SK-N-SH (cell line): Measurements from ENCODE around the gene TCTN2. TPM values are rescaled to one million over a fixed set of nuclear protein-coding genes. Genes with fewer than 3 reads are reported as not detected.

Experiments used
- CTCF ChIA-PET: fragments of 300-600, 350-600 bp; formaldehyde crosslinking; extraction: SDS; loops from one replicate; lab custom pipeline; 2021; lab: Yijun Ruan, JAX
- POLR2A ChIA-PET: fragments of 350-600 bp; sonication (Branson Sonifier 250); formaldehyde crosslinking; extraction: SDS; loops from one replicate; lab custom pipeline; 2020; ENCODE audit warnings: antibody characterized with exemption, inconsistent platforms; lab: Yijun Ruan, JAX
- DNase-seq: peaks from one replicate; pipeline ENCODE4 v3.0.0; 2012
- H2AFZ ChIP-seq: fragments of 200-600 bp; sonication (generic); 2 replicates; pipeline ENCODE4 v1.8.1; 2016; ENCODE audit warnings: antibody characterized with exemption, mild to moderate bottlenecking, low read depth
- H3F3A ChIP-seq: fragments of 200-600 bp; sonication (generic); replicated peaks from 2 replicates; pipeline ENCODE3; 2016; ENCODE audit warnings: antibody characterized with exemption, mild to moderate bottlenecking; ENCODE audit not compliant: insufficient read depth
- H3K27ac ChIP-seq, 2 experiments: fragments of 200-500 bp in 1 of 2; fragments of 200-600 bp in 1 of 2; sonication (Bioruptor generic) in 1 of 2; sonication (generic), shearing (Covaris generic) in 1 of 2; 2 replicates each; pipeline versions ENCODE4 v1.5.1 to v1.6.1; 2014 to 2016; ENCODE audit warnings: low read depth in 2 of 2, inconsistent platforms in 1 of 2, low read length in 1 of 2, mild to moderate bottlenecking in 1 of 2, mixed read lengths in 1 of 2
- H3K27me3 ChIP-seq: fragments of 200-600 bp; sonication (generic), shearing (Covaris generic); 2 replicates; pipeline ENCODE4 v1.6.1; 2016; ENCODE audit warnings: mixed run types; ENCODE audit not compliant: insufficient read depth
- H3K36me3 ChIP-seq, 2 experiments: fragments of 200-500 bp in 1 of 2; fragments of 200-600 bp in 1 of 2; sonication (Bioruptor generic) in 1 of 2; sonication (generic) in 1 of 2; replicated peaks in 1 of 2; 2 replicates each; pipeline versions ENCODE3 to v1.5.1; 2014 to 2016; ENCODE audit warnings: low read length in 1 of 2, mild to moderate bottlenecking in 1 of 2; ENCODE audit not compliant: insufficient read depth in 2 of 2, control insufficient read depth in 1 of 2
- H3K4me1 ChIP-seq, 2 experiments: fragments of 200-500 bp in 1 of 2; fragments of 200-600 bp in 1 of 2; sonication (Bioruptor generic) in 1 of 2; sonication (generic), shearing (Covaris generic) in 1 of 2; 2 replicates each; pipeline versions ENCODE4 v1.5.1 to v1.6.1; 2014 to 2016; ENCODE audit warnings: low read depth in 1 of 2, low read length in 1 of 2, mixed run types in 1 of 2; ENCODE audit not compliant: insufficient read depth in 2 of 2, control insufficient read depth in 1 of 2
- H3K4me2 ChIP-seq: fragments of 200-600 bp; sonication (generic), shearing (Covaris generic); 2 replicates; pipeline ENCODE4 v1.6.1; 2017; ENCODE audit warnings: mixed run types
- H3K4me3 ChIP-seq, 2 experiments: fragments of 200-500 bp in 1 of 2; fragments of 200-600 bp in 1 of 2; sonication (Bioruptor generic) in 1 of 2; sonication (generic), shearing (Covaris generic) in 1 of 2; 2 replicates each; pipeline versions ENCODE4 v1.5.1 to v1.8.1; 2014 to 2016; ENCODE audit warnings: low read depth in 2 of 2, inconsistent platforms in 1 of 2, low read length in 1 of 2, mild to moderate bottlenecking in 1 of 2, mixed read lengths in 1 of 2, moderate library complexity in 1 of 2
- H3K79me2 ChIP-seq: fragments of 200-600 bp; sonication (generic); 2 replicates; pipeline ENCODE4 v1.8.1; 2017; ENCODE audit warnings: mild to moderate bottlenecking; ENCODE audit not compliant: insufficient read depth
- H3K9ac ChIP-seq: fragments of 200-600 bp; sonication (generic); 2 replicates; pipeline ENCODE4 v1.6.1; 2017; ENCODE audit warnings: mixed run types
- H3K9me2 ChIP-seq: fragments of 200-600 bp; sonication (generic); 2 replicates; pipeline ENCODE4 v1.6.1; 2017; ENCODE audit warnings: mixed run types
- H3K9me3 ChIP-seq: fragments of 200-600 bp; sonication (generic); 2 replicates; pipeline ENCODE4 v1.6.1; 2017; ENCODE audit warnings: mixed run types, mild to moderate bottlenecking, moderate library complexity
- H4K20me1 ChIP-seq: fragments of 200-600 bp; sonication (generic); 2 replicates; pipeline ENCODE4 v1.6.1; 2017; ENCODE audit warnings: mild to moderate bottlenecking, mixed run types; ENCODE audit not compliant: insufficient read depth
- EP300 ChIP-seq, 2 experiments: IDR thresholded peaks; 2 replicates each; pipeline versions ENCODE4 v1.4.0 to v1.6.1; 2012; ENCODE audit warnings: borderline replicate concordance in 1 of 2, low read depth in 1 of 2, low read length in 1 of 2
- FOXJ3 ChIP-seq: sonication (generic); formaldehyde crosslinking; IDR thresholded peaks from 2 replicates; pipeline ENCODE4 v1.5.1; 2020; ENCODE audit warnings: mild to moderate bottlenecking, missing genetic modification reagents
- FOXM1 ChIP-seq: IDR thresholded peaks from 2 replicates; pipeline ENCODE4 v1.4.0; 2012; ENCODE audit warnings: low read depth, mild to moderate bottlenecking
- GABPA ChIP-seq: IDR thresholded peaks from 2 replicates; pipeline ENCODE4 v1.4.0; 2012; ENCODE audit warnings: low read depth, mild to moderate bottlenecking
- GATA2 ChIP-seq: sonication (generic); formaldehyde crosslinking; IDR thresholded peaks from 2 replicates; pipeline ENCODE4 v1.5.0; 2020; ENCODE audit warnings: mild to moderate bottlenecking, missing genetic modification reagents
- JUND ChIP-seq: IDR thresholded peaks from 2 replicates; pipeline ENCODE4 v1.4.0; 2012
- NRF1 ChIP-seq: IDR thresholded peaks from 2 replicates; pipeline ENCODE4 v1.6.1; 2012; ENCODE audit warnings: low read depth, mild to moderate bottlenecking, low read length
- RAD21 ChIP-seq: IDR thresholded peaks from 2 replicates; pipeline ENCODE4 v1.6.1; 2012; ENCODE audit warnings: mild to moderate bottlenecking, low read length
- SIN3A ChIP-seq: IDR thresholded peaks from 2 replicates; pipeline ENCODE4 v1.6.1; 2012; ENCODE audit warnings: low read depth, mild to moderate bottlenecking, low read length, moderate library complexity, borderline replicate concordance
- SMC3 ChIP-seq: IDR thresholded peaks from 2 replicates; pipeline ENCODE4 v1.6.1; 2012; ENCODE audit warnings: low read depth, low read length, improper control_type of control experiment
- TCF12 ChIP-seq: IDR thresholded peaks from 2 replicates; pipeline ENCODE4 v1.4.0; 2012
- TEAD4 ChIP-seq: IDR thresholded peaks from 2 replicates; pipeline ENCODE4 v1.4.0; 2012; ENCODE audit warnings: mild to moderate bottlenecking, borderline replicate concordance; ENCODE audit not compliant: insufficient read depth
- YY1 ChIP-seq: IDR thresholded peaks from 2 replicates; pipeline ENCODE4 v1.4.0; 2012; ENCODE audit warnings: low read depth, mild to moderate bottlenecking
- WGBS: methylation state at CpG from one replicate; pipeline ENCODE4 v1.1.6; 2017; ENCODE audit warnings: low lambda C conversion rate; 5-methylcytosine and 5-hydroxymethylcytosine counted together
- polyA plus RNA-seq, 3 experiments: library from polyadenylated mRNA; depleted of rRNA; stranded (reverse); fragments of >200 nt; gene quantifications; 2 replicates each; pipeline ENCODE4 v1.2.3, GENCODE V29; 2012
- TF ChIP-seq, protein P1 (sequence below): IDR thresholded peaks from 2 replicates; pipeline ENCODE4 v1.6.1; 2012; ENCODE audit warnings: mild to moderate bottlenecking, low read depth, low read length, moderate library complexity
- TF ChIP-seq, protein P2 (sequence below): IDR thresholded peaks from 2 replicates; pipeline ENCODE4 v1.4.0; 2012; ENCODE audit warnings: low read depth, borderline replicate concordance

Gene TCTN2
- polyA plus RNA-seq, 1 of the 3 experiments (the other 2 are of a cell fraction), result 9.1 TPM

DNA sequence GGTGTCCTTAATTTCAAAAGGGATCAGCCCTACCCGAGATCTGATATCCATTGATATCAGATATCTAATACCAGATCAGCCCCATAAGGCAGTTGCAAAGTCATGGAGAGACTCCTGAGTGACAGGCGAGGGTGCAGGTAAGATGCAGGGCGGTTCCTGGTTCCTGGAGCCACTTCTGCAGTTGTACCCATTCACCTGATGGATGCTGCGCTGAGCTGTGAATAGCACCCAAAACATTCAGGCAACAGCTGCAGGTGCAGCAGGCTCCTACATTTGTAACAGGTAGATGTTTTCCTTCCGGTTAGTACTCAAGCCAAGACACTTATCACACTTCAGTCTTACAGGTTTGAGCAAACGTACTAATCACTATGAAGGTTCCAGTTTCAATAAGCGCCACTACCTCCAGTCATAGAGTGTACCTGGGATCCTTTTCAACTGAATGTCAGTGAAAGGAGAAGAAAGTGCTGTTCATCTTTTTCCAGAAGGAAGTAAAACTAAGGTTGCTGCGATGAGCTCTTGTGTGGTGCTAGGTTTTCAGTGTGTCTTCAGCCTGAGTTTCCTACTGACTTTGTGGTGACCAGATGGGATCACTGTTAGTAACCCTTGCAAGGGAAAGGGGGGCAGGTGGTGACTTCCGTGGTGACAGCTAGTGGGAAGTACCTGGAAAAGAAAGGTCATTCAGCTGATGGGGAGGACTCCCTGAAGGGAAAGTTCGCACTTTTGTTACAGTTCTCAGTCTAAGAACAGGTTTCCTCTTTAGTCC, 43.1 kb downstream of the TCTN2 start:
- H3K79me2 ChIP-seq, result peaks cover 45% of the 10 kb centered on the region
- H3K9me3 ChIP-seq, result no peaks in the 10 kb centered on the region
- peak overlapping the region in 1 of 2 experiments; percentile 92; a peak in 1 of 4 replicates for H3K4me3 ChIP-seq
- WGBS, result 89% methylated on average over 9 of the region's 10 CpGs
- no peak for DNase-seq
- H3K4me1 ChIP-seq, result peaks cover 5 to 12% of the 10 kb centered on the region in 2 experiments; a peak in 1 of 4 replicates
- POLR2A ChIA-PET, result interaction anchor here (0.6 kb wide), 1 partner anchor 309 kb away, joined by 3 read pairs; no protein-coding TSS in a partner anchor
- peak overlapping the region; percentile 90 for H3K4me2 ChIP-seq
- TF ChIP-seq, protein P1, sequence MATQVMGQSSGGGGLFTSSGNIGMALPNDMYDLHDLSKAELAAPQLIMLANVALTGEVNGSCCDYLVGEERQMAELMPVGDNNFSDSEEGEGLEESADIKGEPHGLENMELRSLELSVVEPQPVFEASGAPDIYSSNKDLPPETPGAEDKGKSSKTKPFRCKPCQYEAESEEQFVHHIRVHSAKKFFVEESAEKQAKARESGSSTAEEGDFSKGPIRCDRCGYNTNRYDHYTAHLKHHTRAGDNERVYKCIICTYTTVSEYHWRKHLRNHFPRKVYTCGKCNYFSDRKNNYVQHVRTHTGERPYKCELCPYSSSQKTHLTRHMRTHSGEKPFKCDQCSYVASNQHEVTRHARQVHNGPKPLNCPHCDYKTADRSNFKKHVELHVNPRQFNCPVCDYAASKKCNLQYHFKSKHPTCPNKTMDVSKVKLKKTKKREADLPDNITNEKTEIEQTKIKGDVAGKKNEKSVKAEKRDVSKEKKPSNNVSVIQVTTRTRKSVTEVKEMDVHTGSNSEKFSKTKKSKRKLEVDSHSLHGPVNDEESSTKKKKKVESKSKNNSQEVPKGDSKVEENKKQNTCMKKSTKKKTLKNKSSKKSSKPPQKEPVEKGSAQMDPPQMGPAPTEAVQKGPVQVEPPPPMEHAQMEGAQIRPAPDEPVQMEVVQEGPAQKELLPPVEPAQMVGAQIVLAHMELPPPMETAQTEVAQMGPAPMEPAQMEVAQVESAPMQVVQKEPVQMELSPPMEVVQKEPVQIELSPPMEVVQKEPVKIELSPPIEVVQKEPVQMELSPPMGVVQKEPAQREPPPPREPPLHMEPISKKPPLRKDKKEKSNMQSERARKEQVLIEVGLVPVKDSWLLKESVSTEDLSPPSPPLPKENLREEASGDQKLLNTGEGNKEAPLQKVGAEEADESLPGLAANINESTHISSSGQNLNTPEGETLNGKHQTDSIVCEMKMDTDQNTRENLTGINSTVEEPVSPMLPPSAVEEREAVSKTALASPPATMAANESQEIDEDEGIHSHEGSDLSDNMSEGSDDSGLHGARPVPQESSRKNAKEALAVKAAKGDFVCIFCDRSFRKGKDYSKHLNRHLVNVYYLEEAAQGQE, result no peak
- TF ChIP-seq YY1 (no peak), JUND (no peak), SIN3A (no peak), EP300 (IDR thresholded peaks at IDR 0.05; ENCODE audit: borderline replicate concordance in 1 of 2, low read depth in 1 of 2, low read length in 1 of 2) (no peak), SMC3 (no peak), FOXJ3 (CRISPR knock-in tag) (no peak), NRF1 (no peak), TCF12 (no peak), RAD21 (no peak), GABPA (no peak), GATA2 (CRISPR knock-in tag) (no peak), TEAD4 (no peak), FOXM1 (no peak)
- TF ChIP-seq, protein P2, sequence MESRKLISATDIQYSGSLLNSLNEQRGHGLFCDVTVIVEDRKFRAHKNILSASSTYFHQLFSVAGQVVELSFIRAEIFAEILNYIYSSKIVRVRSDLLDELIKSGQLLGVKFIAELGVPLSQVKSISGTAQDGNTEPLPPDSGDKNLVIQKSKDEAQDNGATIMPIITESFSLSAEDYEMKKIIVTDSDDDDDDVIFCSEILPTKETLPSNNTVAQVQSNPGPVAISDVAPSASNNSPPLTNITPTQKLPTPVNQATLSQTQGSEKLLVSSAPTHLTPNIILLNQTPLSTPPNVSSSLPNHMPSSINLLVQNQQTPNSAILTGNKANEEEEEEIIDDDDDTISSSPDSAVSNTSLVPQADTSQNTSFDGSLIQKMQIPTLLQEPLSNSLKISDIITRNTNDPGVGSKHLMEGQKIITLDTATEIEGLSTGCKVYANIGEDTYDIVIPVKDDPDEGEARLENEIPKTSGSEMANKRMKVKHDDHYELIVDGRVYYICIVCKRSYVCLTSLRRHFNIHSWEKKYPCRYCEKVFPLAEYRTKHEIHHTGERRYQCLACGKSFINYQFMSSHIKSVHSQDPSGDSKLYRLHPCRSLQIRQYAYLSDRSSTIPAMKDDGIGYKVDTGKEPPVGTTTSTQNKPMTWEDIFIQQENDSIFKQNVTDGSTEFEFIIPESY, result no peak
- TF ChIP-seq, all 33 proteins: peak for 0
- Histone ChIP-seq H3F3A (no peaks in the 10 kb centered on the region), H3K27ac (no peak overlapping the region), H3K9me2 (no peaks in the 10 kb centered on the region), H3K36me3 (no peaks in the 10 kb centered on the region), H4K20me1 (no peaks in the 10 kb centered on the region), H2AFZ (no peak overlapping the region), H3K9ac (no peak overlapping the region), H3K27me3 (no peaks in the 10 kb centered on the region)
- CTCF ChIA-PET, result interaction anchor here (1.0 to 1.5 kb wide), 2 partner anchors 12 to 270 kb away, joined by 3 to 4 read pairs; no protein-coding TSS in a partner anchor
